ENCODE measurements around the gene PSMF1.

DNA sequence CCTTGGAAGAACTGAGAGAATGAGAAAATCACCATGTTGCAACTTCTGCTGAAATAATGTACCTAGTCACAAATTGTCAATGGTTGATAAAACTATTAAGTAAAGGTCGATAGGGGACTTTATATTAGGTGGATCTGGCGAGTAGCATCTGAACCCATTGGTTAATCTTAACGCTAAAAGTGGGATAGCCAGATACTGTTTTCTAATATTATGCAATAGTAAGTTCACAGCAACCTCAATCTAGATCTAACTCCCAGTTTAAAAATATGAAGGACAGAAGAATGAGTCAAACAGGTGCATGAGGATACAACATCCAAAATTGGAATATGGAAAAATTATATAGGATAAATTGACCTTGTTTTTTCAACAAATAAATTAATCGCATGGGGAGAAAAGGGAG is 18.8 kb downstream of the PSMF1 start:
- TF ChIP-seq, protein P1, sequence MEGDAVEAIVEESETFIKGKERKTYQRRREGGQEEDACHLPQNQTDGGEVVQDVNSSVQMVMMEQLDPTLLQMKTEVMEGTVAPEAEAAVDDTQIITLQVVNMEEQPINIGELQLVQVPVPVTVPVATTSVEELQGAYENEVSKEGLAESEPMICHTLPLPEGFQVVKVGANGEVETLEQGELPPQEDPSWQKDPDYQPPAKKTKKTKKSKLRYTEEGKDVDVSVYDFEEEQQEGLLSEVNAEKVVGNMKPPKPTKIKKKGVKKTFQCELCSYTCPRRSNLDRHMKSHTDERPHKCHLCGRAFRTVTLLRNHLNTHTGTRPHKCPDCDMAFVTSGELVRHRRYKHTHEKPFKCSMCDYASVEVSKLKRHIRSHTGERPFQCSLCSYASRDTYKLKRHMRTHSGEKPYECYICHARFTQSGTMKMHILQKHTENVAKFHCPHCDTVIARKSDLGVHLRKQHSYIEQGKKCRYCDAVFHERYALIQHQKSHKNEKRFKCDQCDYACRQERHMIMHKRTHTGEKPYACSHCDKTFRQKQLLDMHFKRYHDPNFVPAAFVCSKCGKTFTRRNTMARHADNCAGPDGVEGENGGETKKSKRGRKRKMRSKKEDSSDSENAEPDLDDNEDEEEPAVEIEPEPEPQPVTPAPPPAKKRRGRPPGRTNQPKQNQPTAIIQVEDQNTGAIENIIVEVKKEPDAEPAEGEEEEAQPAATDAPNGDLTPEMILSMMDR (conservative IDR thresholded peaks at IDR 0.05 in 1 of 2, IDR thresholded peaks at IDR 0.05 in 1 of 2; ENCODE audit: extremely low read depth in 1 of 2, insufficient read depth in 1 of 2, low read depth in 1 of 2, low read length in 2 of 2): no peak
- TF ChIP-seq EZH2 (IDR thresholded peaks at IDR 0.05; ENCODE audit: borderline replicate concordance, low read length): no peak
